DND-41 (cell line): ENCODE data around the gene UHRF1.

Source experiments
- EZH2 ChIP-seq: IDR thresholded peaks from 3 replicates; pipeline ENCODE4 v1.6.1; 2012; ENCODE audit warnings: borderline replicate concordance, low read depth, mild to moderate bottlenecking, moderate library complexity, low read length, inconsistent platforms; ENCODE audit not compliant: severe bottlenecking
- TF ChIP-seq, protein P1 (sequence below): IDR thresholded peaks from 2 replicates; pipeline ENCODE4 v1.5.1; 2012; ENCODE audit warnings: borderline replicate concordance, low read length, moderate library complexity, mild to moderate bottlenecking; ENCODE audit not compliant: poor library complexity, severe bottlenecking; ENCODE audit errors: extremely low read depth

DNA sequence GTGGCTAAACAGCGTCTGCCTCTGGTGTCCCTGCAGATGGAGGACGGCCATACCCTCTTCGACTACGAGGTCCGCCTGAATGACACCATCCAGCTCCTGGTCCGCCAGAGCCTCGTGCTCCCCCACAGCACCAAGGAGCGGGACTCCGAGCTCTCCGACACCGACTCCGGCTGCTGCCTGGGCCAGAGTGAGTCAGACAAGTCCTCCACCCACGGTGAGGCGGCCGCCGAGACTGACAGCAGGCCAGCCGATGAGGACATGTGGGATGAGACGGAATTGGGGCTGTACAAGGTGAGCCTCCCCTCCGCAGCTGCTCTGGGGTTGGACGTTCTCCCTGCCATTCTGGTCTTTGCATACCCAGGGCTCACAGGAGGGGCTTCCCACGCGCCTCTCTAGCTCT is 19.9 kb downstream of the UHRF1 start:
- TF ChIP-seq, protein P1, sequence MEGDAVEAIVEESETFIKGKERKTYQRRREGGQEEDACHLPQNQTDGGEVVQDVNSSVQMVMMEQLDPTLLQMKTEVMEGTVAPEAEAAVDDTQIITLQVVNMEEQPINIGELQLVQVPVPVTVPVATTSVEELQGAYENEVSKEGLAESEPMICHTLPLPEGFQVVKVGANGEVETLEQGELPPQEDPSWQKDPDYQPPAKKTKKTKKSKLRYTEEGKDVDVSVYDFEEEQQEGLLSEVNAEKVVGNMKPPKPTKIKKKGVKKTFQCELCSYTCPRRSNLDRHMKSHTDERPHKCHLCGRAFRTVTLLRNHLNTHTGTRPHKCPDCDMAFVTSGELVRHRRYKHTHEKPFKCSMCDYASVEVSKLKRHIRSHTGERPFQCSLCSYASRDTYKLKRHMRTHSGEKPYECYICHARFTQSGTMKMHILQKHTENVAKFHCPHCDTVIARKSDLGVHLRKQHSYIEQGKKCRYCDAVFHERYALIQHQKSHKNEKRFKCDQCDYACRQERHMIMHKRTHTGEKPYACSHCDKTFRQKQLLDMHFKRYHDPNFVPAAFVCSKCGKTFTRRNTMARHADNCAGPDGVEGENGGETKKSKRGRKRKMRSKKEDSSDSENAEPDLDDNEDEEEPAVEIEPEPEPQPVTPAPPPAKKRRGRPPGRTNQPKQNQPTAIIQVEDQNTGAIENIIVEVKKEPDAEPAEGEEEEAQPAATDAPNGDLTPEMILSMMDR, result no peak
- no peak for TF ChIP-seq EZH2
